ENCODE data around the gene LGR6. TPM values are rescaled to one million over a fixed set of nuclear protein-coding genes. Genes with fewer than 3 reads are reported as not detected.

LGR6 gene
- total and polyA plus RNA-seq, 2 of the 4 experiments (the other 2 are of a cell fraction) = not detected

DNA sequence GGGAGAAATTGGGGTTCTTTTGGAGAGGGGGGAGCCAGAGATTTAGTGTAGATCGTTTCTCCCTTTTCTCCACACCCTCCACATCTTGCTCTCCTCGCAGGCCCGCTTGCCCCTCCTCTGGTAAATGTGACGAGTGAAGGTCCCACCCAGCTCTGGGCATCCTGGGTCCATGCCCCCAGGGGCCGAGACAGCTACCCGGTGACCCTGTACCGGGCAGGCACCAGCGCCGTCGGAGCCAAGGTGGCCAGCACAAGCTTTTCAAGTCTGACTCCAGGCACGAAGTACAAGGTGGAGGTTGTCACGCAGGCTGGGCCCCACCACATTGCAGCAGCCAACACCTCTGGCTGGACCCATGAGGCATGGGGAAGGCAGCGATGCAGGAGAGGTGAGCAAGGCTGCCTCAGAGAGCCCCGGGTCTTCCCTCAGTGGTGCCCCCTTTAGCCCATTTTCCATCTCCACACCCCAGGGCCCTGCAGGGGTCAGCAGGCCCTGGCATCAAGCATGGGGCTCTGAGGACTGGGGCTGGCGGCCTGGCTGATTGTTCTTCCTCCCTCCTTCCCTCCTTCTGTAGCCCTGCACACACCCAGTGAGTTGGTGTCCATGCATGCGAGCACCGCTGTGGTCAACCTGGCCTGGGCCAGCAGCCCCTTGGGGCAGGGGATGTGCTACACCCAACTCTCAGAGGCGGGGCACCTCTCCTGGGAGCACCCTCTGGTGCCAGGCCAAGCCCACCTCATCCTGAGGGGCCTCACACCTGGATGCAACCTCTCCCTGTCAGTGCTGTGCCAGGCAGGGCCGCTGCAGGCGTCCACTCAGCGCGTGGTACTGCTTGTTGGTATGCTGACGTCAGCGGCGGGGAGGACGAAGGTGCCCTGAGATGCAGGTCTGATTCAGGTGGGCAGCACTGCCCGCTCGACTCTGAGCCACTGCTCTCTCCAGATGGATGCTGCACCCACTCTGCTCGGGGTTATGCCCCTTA, 16.4 kb upstream of the LGR6 start:
- DNase-seq (no peak), ATAC-seq (ENCODE audit: low read depth) (no peak)
- TF ChIP-seq BHLHE40 (IDR thresholded peaks at IDR 0.05; ENCODE audit: low read depth, low read length) (no peak), RAD21 (IDR thresholded peaks at IDR 0.05; ENCODE audit: low read length) (no peak), RFX5 (IDR thresholded peaks at IDR 0.05; ENCODE audit: low read depth, low read length) (no peak), CEBPB (IDR thresholded peaks at IDR 0.05; ENCODE audit: low read depth, low read length) (no peak), MAZ (IDR thresholded peaks at IDR 0.05; ENCODE audit: borderline replicate concordance, low read depth, low read length) (no peak), MXI1 (IDR thresholded peaks at IDR 0.05; ENCODE audit: borderline replicate concordance, low read depth, low read length) (no peak)
- TF ChIP-seq, protein P1, sequence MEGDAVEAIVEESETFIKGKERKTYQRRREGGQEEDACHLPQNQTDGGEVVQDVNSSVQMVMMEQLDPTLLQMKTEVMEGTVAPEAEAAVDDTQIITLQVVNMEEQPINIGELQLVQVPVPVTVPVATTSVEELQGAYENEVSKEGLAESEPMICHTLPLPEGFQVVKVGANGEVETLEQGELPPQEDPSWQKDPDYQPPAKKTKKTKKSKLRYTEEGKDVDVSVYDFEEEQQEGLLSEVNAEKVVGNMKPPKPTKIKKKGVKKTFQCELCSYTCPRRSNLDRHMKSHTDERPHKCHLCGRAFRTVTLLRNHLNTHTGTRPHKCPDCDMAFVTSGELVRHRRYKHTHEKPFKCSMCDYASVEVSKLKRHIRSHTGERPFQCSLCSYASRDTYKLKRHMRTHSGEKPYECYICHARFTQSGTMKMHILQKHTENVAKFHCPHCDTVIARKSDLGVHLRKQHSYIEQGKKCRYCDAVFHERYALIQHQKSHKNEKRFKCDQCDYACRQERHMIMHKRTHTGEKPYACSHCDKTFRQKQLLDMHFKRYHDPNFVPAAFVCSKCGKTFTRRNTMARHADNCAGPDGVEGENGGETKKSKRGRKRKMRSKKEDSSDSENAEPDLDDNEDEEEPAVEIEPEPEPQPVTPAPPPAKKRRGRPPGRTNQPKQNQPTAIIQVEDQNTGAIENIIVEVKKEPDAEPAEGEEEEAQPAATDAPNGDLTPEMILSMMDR (conservative IDR thresholded peaks at IDR 0.05; ENCODE audit: low read depth, low read length) = no peak
- TF ChIP-seq, protein P2, sequence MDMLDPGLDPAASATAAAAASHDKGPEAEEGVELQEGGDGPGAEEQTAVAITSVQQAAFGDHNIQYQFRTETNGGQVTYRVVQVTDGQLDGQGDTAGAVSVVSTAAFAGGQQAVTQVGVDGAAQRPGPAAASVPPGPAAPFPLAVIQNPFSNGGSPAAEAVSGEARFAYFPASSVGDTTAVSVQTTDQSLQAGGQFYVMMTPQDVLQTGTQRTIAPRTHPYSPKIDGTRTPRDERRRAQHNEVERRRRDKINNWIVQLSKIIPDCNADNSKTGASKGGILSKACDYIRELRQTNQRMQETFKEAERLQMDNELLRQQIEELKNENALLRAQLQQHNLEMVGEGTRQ (IDR thresholded peaks at IDR 0.05; ENCODE audit: low read depth, low read length) = no peak
- Histone ChIP-seq H4K8ac (ENCODE audit: low read depth in 2 of 2, low read length in 2 of 2) (no peak overlapping the region), H3K56ac (ENCODE audit: extremely low read depth, insufficient read depth, low read length) (no peak overlapping the region), H3K23ac (ENCODE audit: low read depth, low read length) (no peak overlapping the region), H3K4me3 (ENCODE audit: insufficient read depth, low read depth, low read length) (no peak overlapping the region), H3K9me3 (ENCODE audit: control insufficient read depth, insufficient read depth, low read length) (no peaks in the 10 kb centered on the region), H2BK5ac (ENCODE audit: low read depth, low read length, poor library complexity, severe bottlenecking) (no peak overlapping the region), H2AK9ac (replicated peaks; ENCODE audit: low read depth, low read length, poor library complexity) (no peak overlapping the region), H3K9ac (ENCODE audit: low read depth, low read length) (no peak overlapping the region), H3K4me1 (ENCODE audit: control insufficient read depth, insufficient read depth, low read length) (no peaks in the 10 kb centered on the region), H2BK20ac (ENCODE audit: low read depth, low read length) (no peak overlapping the region), H2BK15ac (ENCODE audit: low read depth, low read length) (no peak overlapping the region), H3K4ac (ENCODE audit: low read depth, low read length) (no peak overlapping the region), H4K20me1 (ENCODE audit: insufficient read depth, low read length) (no peaks in the 10 kb centered on the region), H3K27ac (ENCODE audit: insufficient read depth, low read length) (no peak overlapping the region), H3K18ac (ENCODE audit: low read depth, low read length) (no peak overlapping the region), H3K36me3 (ENCODE audit: control insufficient read depth, insufficient read depth, low read length) (no peaks in the 10 kb centered on the region), H3K14ac (replicated peaks; ENCODE audit: low read depth, low read length) (no peak overlapping the region), H3K9me1 (ENCODE audit: insufficient read depth, low read length) (no peaks in the 10 kb centered on the region), H2AFZ (replicated peaks; ENCODE audit: low read length, poor library complexity) (no peak overlapping the region), H4K5ac (ENCODE audit: low read depth, low read length) (no peak overlapping the region), H3K4me2 (ENCODE audit: low read depth, low read length) (no peak overlapping the region), H3K79me1 (ENCODE audit: low read depth in 1 of 2, low read length in 2 of 2) (no peaks in the 10 kb centered on the region), H2AK5ac (ENCODE audit: low read depth, low read length) (no peak overlapping the region), H2BK120ac (ENCODE audit: low read depth, low read length) (no peak overlapping the region), H4K91ac (ENCODE audit: insufficient read depth, low read depth, low read length) (no peak overlapping the region), H3K27me3 (ENCODE audit: control insufficient read depth, insufficient read depth, low read length) (peaks cover 59% of the 10 kb centered on the region)
- POLR2A ChIA-PET (ENCODE audit: unreplicated experiment) = no interaction called here
- CTCF ChIA-PET = no interaction called here
- dilution Hi-C loops (cut with HindIII; ENCODE audit: low sequenced_read_pairs, unreplicated experiment) (no loop called here), in situ Hi-C loops (cut with MboI; ENCODE audit: low sequenced_read_pairs) (no loop called here), intact Hi-C loops (cut with micrococcal nuclease) (no loop called here)
- no TSS peak for BruUV-seq (replicated peaks)
- 90% methylated on average over 15 of the region's 29 CpGs; no CpG with 5 or more reads in 1 of the 2 experiments for WGBS, 2 experiments (ENCODE audit: extremely low coverage in 2 of 2, insufficient read length in 1 of 2)
